Epidermal melanocyte (primary cell): ENCODE measurements around the gene OR2V2.
"Not testable (repeated sequence)": the region's sequence is repeated elsewhere in the genome, so short reads cannot be mapped to it uniquely, and the experiment has no call there.

Experiments
- DNase-seq: peaks from one replicate; pipeline ENCODE4 v3.0.0; 2011; ENCODE audit warnings: low spot score; ENCODE audit not compliant: insufficient read length

OR2V2 gene

GRCh38 chr5:181114844-181115778 is 32.3 kb upstream of the OR2V2 start:
- DNase-seq = no peak

- DNase-seq = no peak
Observed at GRCh38 chr5:181118369-181118768, 29.0 kb upstream of the OR2V2 start.

GRCh38 chr5:181119105-181119504 is 28.3 kb upstream of the OR2V2 start:
- DNase-seq = no peak

GRCh38 chr5:181120306-181120705 is 27.1 kb upstream of the OR2V2 start:
- no peak for DNase-seq

- no peak for DNase-seq
Observed at GRCh38 chr5:181120761-181121160, 26.6 kb upstream of the OR2V2 start.

DNA sequence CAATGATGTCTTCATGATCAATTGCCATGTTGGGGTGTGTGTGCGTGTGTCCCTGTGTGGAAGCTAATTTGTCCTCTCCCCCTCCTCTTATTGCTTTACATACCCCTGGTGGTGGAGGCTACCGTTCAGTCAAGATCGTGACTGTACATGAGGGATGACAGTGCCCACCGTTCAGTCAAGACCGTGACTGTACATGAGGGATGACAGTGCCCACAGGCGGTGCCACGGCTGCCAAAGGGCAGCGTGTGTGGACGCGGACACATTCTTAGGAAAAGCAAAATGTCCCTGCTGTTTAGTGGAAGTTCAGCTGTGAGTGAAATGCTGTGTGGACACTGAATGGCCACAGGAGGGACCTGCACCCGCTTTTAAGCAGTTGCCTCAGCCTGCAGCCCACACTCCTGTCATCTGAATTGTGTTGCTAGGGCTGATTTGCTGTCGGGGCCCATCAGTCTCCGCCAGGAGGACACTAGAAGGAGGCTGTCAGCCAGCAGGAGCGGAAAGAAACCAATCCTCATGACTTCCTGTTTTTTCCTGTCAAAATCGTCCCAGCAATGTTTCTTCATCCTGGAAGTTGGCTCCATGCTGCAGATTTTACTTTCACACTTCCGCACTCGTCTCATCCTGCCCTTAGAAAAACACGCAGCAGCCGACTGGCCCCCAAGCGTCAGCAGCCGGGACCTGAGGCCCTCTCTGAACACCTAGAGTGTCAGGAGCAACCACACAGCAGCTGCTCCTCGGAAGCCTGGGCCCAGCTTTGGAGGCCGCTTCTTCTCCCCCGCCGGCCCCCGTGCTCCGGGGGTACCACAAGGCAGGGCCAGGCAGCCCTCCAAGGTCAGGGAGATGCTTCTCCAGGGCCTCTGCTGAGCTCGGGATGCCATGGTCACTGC is 25.5 kb upstream of the OR2V2 start:
- no peak for DNase-seq

DNA sequence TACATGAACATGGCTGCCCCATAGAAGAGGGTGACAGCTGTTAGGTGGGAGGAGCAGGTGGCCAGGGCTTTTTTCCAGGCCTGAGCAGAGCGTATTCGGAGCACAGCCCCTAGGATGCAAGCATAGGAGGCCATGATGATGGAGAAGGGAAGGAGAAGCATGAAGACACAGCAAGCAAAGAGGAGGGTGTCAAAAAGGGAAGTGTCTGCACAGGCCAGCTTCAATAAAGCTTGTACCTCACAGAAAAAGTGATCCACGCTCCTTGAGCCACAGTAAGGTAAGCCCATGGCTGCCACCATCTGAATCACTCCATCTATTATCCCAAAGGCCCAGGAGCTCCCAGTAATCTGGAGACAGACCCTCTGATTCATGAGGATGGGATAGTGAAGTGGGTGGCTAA is 22.9 kb upstream of the OR2V2 start:
- DNase-seq = no peak

- DNase-seq = no peak
Observed at GRCh38 chr5:181126841-181127240, 20.5 kb upstream of the OR2V2 start.

GRCh38 chr5:181127456-181127855 is 19.9 kb upstream of the OR2V2 start:
- DNase-seq = no peak

DNA sequence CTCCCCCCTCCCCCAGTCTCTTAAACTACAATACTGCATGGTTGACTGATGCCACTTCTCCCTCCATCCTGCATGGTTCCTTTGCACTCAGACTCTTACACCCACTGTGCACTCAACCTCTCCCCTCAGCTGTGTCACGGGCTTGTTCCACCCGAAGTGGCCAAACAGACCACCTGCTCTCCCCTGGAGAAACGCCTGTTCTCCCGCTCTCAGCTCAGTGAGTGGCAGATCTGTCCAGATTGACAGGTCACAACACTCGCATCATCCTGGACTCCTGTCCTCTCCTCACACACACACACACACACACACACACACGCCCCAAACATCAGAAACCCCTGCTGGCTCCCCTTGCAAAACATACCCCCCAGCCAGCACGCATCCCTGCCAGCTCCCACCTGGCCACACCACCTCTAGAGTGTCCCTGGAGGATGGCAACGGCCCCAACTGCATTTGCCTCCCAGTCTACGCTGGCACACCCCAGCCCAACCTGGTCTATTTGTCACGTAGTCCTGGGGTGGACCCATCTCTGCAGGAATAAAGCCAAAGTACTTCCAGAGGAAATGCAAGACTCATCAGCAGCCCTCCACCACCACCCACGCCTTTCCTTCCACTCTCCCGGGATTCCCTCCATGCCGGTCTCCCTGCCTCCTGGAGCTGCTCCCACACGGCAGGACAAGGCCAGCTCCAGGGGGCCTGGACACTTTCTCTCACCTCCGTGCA is 19.3 kb upstream of the OR2V2 start:
- DNase-seq = no peak

- no peak for DNase-seq
Observed at GRCh38 chr5:181129601-181130000, 17.8 kb upstream of the OR2V2 start.

DNA sequence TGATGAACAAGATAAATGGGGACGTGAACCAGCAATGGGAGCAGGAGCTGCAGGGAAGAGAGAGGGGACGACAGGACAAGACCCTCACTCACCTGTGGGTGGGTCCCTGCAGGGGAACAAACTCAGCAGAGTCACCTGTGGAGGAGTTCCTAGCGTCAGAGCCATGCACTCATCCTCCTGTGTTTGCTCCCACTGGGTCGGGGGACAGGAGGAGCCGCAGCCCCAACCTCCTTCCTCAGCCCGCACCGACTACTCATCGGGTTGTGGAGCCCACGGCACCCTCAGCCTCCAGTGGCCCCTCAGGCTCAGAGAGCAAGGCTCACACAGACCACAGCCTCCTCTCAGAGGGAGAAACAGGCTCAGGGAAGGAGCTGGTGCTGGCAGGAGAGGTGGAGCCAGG is 17.3 kb upstream of the OR2V2 start:
- DNase-seq = not testable (repeated sequence)

- DNase-seq = no peak
Observed at GRCh38 chr5:181130832-181131496, 16.4 kb upstream of the OR2V2 start, which contains the start of gene OR2V1. TSS of gene OR2V1 (minus strand) at chr5:181131169. CDS start at chr5:181125304, 5,865 bp downstream.

DNA sequence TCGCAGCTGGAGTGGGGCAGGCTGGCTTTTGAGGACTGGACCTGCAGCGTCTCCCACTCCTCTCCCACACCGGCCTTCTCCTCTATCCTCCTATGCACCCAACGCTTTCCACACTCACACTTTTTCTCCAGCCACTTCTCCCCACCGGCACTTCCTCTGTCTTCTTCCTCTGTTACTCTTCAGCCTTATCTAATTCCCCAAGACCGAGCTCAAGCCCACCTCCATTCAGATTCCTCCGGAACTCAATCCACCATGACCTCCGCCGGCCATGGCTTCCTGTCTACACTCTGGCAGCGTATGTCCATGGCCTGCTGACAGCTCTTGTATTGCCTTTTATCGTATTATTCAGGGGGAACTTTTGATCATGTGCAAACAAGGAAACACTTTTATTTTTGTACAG is 15.9 kb upstream of the OR2V2 start:
- DNase-seq = no peak

DNA sequence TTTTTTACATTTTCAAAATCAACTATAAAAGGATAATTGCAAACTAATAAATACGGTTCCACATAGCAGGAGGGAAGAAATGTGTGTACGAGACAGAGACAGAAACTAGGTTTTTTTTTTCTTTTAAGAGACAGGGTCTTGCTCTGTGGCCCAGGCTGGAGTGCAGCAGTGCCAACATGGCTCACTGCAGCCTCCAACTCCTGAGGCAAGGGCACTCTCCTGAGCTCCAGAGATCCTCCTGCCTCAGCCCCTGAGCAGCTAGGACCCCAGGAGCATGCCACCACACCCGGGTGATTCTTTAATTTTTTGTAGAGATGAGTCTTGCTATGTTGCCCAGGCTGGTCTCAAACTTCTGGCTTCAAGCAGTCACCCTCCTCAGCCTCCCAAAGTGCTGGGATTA is 14.3 kb upstream of the OR2V2 start:
- DNase-seq = no peak

DNA sequence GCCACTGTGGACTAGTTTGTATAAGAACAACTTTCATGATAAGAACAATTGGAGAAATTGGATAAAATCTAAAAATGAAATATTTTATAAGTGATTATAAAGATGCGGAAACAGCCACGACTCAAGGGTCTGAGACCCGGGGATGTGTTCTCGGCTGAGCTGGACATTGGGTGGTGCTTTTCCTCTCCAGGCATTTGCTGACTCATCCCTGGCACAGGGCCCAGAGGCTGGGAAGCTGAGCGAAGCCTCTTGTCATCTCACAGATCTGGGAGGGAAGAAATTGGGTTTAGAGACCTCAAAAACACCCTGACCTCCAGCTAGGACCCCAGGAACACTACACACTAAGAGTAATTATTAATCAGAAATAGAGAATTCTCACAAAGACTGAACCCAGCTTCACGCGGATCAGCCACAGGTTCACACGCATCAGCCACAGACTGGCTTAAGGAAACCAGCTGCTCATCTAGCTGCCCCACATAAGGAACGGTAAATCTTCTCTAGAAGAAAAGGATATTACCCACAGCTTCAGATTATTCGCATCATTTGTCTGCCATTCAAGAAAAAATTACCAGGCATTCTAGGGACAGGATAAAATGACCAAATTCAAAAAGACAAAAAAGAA is 13.7 kb upstream of the OR2V2 start:
- no peak for DNase-seq

- no peak for DNase-seq
Observed at GRCh38 chr5:181134259-181134658, 13.1 kb upstream of the OR2V2 start.

DNA sequence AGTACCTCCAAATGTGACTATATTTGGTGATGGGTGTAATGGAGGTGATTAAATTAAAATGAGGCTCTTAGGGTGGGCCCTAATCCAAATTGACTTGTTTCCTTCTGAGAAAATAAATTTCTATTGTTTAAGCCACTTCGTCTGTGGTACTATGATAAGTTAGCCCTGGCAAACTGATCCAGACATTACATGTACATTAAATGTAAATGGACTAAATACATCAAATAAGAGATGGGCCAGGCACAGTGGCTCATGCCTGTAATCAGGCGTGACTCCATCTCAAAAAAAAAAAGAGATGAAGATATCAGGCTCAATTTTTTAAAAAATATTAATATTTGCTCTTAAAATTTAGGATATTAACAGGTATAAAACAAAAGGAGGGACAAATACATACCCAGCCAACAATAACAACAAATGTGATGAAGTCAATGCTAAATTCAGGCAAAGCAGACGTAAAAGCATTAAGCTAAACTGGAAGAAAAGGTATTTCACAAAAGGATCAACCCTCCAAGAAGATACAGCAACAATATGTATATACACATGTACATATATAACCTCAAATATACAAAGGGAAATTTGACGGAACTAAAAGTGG is 10.9 kb upstream of the OR2V2 start:
- DNase-seq = no peak

- DNase-seq = no peak
Observed at GRCh38 chr5:181138258-181138657, 9.1 kb upstream of the OR2V2 start.

GRCh38 chr5:181140766-181141165 is 6.6 kb upstream of the OR2V2 start:
- no peak for DNase-seq
